GM12878 (cell line): ENCODE results near the gene STYXL1. TPM values are rescaled to one million over a fixed set of nuclear protein-coding genes. Genes with fewer than 3 reads are reported as not detected.

Source experiments
- ATAC-seq: fragments of 200-7000 bp; cut with Tn5 transposase; 3 replicates; pipeline ENCODE4 v1.9.1; 2020; ENCODE audit warnings: mild to moderate bottlenecking, moderate library complexity
- BruUV-seq: library from RNA; stranded (reverse); fragments of 400-500 nt; replicated peaks from 2 replicates; lab custom pipeline; 2021; lab: Mats Ljungman, UMichigan
- CTCF ChIA-PET: fragments of 300-600 bp; sonication (Branson Sonifier 250); formaldehyde crosslinking; extraction: SDS; loops from one replicate; lab custom pipeline; 2021; ENCODE audit warnings: inconsistent platforms; lab: Yijun Ruan, JAX
- POLR2A ChIA-PET: fragments of 350-600 bp; formaldehyde crosslinking; extraction: SDS; loops from one replicate; lab custom pipeline; 2021; ENCODE audit warnings: inconsistent platforms; lab: Charles Lee
- RAD21 ChIA-PET: fragments of 300-600 bp; sonication (Branson Sonifier 250); formaldehyde crosslinking; loops from one replicate; lab custom pipeline; 2023; ENCODE audit warnings: antibody characterized with exemption; ENCODE audit not compliant: unreplicated experiment; lab: Charles Lee
- SMC1A ChIA-PET: fragments of 300-600 bp; sonication (Branson Sonifier 250); formaldehyde crosslinking; loops from one replicate; lab custom pipeline; 2023; ENCODE audit not compliant: unreplicated experiment, uncharacterized antibody; lab: Charles Lee
- DNase-seq: peaks from one replicate; pipeline ENCODE4 v3.0.0-alpha.2; 2011; ENCODE audit warnings: low read depth, low spot score
- FAIRE-seq: peaks from 3 replicates; lab custom pipeline; 2011; peaks lifted over from hg19 to GRCh38; lab: Jason Lieb, UNC
- H2AFZ ChIP-seq: 2 replicates; pipeline ENCODE4 v1.6.0; 2011; ENCODE audit warnings: low read depth, low read length, control low read depth; ENCODE audit not compliant: control insufficient read depth
- H3K27ac ChIP-seq: 2 replicates; pipeline ENCODE4 v1.5.1; 2011; ENCODE audit warnings: control low read depth; ENCODE audit not compliant: control insufficient read depth, insufficient read depth
- H3K27me3 ChIP-seq, 2 experiments: replicated peaks in 1 of 2; 2 replicates each; pipeline versions ENCODE4 v1.6.0 to v1.6.1; 2011; ENCODE audit warnings: low read length in 1 of 2; ENCODE audit not compliant: control insufficient read depth in 2 of 2, insufficient read depth in 2 of 2
- H3K36me3 ChIP-seq, 2 experiments: 2 replicates each; pipeline ENCODE4 v1.5.1; 2011; ENCODE audit warnings: low read length in 1 of 2; ENCODE audit not compliant: control insufficient read depth in 2 of 2, insufficient read depth in 2 of 2
- H3K4me1 ChIP-seq: 2 replicates; pipeline ENCODE4 v1.6.1; 2011; ENCODE audit warnings: mild to moderate bottlenecking, low read length, moderate library complexity, mixed read lengths; ENCODE audit not compliant: control insufficient read depth, insufficient read depth
- H3K4me2 ChIP-seq: 2 replicates; pipeline ENCODE4 v1.6.0; 2011; ENCODE audit warnings: control low read depth; ENCODE audit not compliant: control insufficient read depth, insufficient read depth
- H3K4me3 ChIP-seq: fragments of 200-600 bp; sonication (generic); 2 replicates; pipeline ENCODE4 v1.5.1; 2016
- H3K79me2 ChIP-seq: 2 replicates; pipeline ENCODE4 v1.6.0; 2011; ENCODE audit warnings: low read length; ENCODE audit not compliant: control insufficient read depth, insufficient read depth
- H3K9ac ChIP-seq: 2 replicates; pipeline ENCODE4 v1.8.0; 2011; ENCODE audit warnings: low read length, control low read depth, mixed read lengths; ENCODE audit not compliant: control insufficient read depth, insufficient read depth
- H3K9me3 ChIP-seq: replicated peaks from 3 replicates; pipeline ENCODE4 v1.5.1; 2011; ENCODE audit warnings: mild to moderate bottlenecking, low read length; ENCODE audit not compliant: control insufficient read depth, insufficient read depth
- H4K20me1 ChIP-seq: 2 replicates; pipeline ENCODE4 v1.6.0; 2011; ENCODE audit not compliant: control insufficient read depth, insufficient read depth
- BCL3 ChIP-seq: IDR thresholded peaks from 2 replicates; pipeline ENCODE4 v1.6.1; 2011; ENCODE audit warnings: borderline replicate concordance, low read depth, mild to moderate bottlenecking, moderate library complexity, low read length; ENCODE audit not compliant: insufficient read depth, poor library complexity, severe bottlenecking
- CHD1 ChIP-seq: IDR thresholded peaks from 2 replicates; pipeline ENCODE4 v1.6.1; 2012; ENCODE audit warnings: low read depth, low read length, improper control_type of control experiment
- EP300 ChIP-seq, 2 experiments: fragments of 150-350 bp in 1 of 2; IDR thresholded peaks; 2 replicates each; pipeline ENCODE4 v1.6.1; 2011 to 2012; ENCODE audit warnings: low read depth in 2 of 2, low read length in 2 of 2, borderline replicate concordance in 1 of 2, improper control_type of control experiment in 1 of 2, inconsistent platforms in 1 of 2; ENCODE audit not compliant: control insufficient read depth in 1 of 2
- ETV6 ChIP-seq, 2 experiments: fragments of 450-650 bp in 1 of 2; IDR thresholded peaks in 1 of 2; conservative IDR thresholded peaks in 1 of 2; 2 replicates each; pipeline ENCODE4 v1.6.1; 2014; ENCODE audit warnings: antibody characterized with exemption in 1 of 2, borderline replicate concordance in 1 of 2, low read depth in 1 of 2, mild to moderate bottlenecking in 1 of 2, moderate library complexity in 1 of 2
- IRF4 ChIP-seq: IDR thresholded peaks from 2 replicates; pipeline ENCODE4 v1.6.1; 2011; ENCODE audit warnings: low read depth, low read length
- KAT2A ChIP-seq: conservative IDR thresholded peaks from 2 replicates; pipeline ENCODE4 v1.6.1; 2011; ENCODE audit warnings: low read depth, low read length; ENCODE audit not compliant: control insufficient read depth
- MAX ChIP-seq: IDR thresholded peaks from 2 replicates; pipeline ENCODE4 v1.6.1; 2012; ENCODE audit warnings: low read depth, low read length, improper control_type of control experiment
- NR2C1 ChIP-seq: fragments of 450-650 bp; IDR thresholded peaks from 2 replicates; pipeline ENCODE4 v1.6.1; 2017; ENCODE audit warnings: antibody characterized with exemption, mild to moderate bottlenecking, moderate library complexity
- RB1 ChIP-seq: fragments of 450-650 bp; formaldehyde crosslinking; IDR thresholded peaks from 2 replicates; pipeline ENCODE4 v1.6.1; 2017; ENCODE audit warnings: mild to moderate bottlenecking, borderline replicate concordance
- RCOR1 ChIP-seq: conservative IDR thresholded peaks from 2 replicates; pipeline ENCODE4 v1.6.1; 2012; ENCODE audit warnings: low read depth, low read length, improper control_type of control experiment
- SIN3A ChIP-seq: IDR thresholded peaks from 2 replicates; pipeline ENCODE4 v1.6.1; 2012; ENCODE audit warnings: low read depth, low read length, improper control_type of control experiment
- SMAD1 ChIP-seq: fragments of 450-650 bp; IDR thresholded peaks from 2 replicates; pipeline ENCODE4 v1.6.1; 2018; ENCODE audit warnings: mild to moderate bottlenecking, low read depth; ENCODE audit not compliant: partially characterized antibody
- SREBF1 ChIP-seq: IDR thresholded peaks from 2 replicates; pipeline ENCODE4 v1.6.1; 2012; ENCODE audit warnings: mild to moderate bottlenecking, low read length
- SUPT20H ChIP-seq: IDR thresholded peaks from 2 replicates; pipeline ENCODE4 v1.6.1; 2011; ENCODE audit warnings: low read depth, mild to moderate bottlenecking, low read length, moderate library complexity, borderline replicate concordance; ENCODE audit not compliant: control insufficient read depth
- SUZ12 ChIP-seq: fragments of 200-600 bp; sonication (generic); IDR thresholded peaks from one replicate; pipeline ENCODE4 v1.6.1; 2018; ENCODE audit warnings: antibody characterized with exemption, mild to moderate bottlenecking; ENCODE audit not compliant: unreplicated experiment
- ZNF384 ChIP-seq: IDR thresholded peaks from 2 replicates; pipeline ENCODE4 v1.6.1; 2012; ENCODE audit warnings: low read depth, mild to moderate bottlenecking, low read length, improper control_type of control experiment, borderline replicate concordance
- ZZZ3 ChIP-seq: IDR thresholded peaks from 2 replicates; pipeline ENCODE4 v1.6.1; 2011; ENCODE audit warnings: low read depth; ENCODE audit not compliant: control insufficient read depth, insufficient read length
- WGBS: methylation state at CpG from one replicate; pipeline ENCODE4 v1.1.6; 2016; ENCODE audit warnings: low lambda C conversion rate; ENCODE audit not compliant: insufficient replicate concordance, insufficient coverage; ENCODE audit errors: missing lambda C conversion rate; 5-methylcytosine and 5-hydroxymethylcytosine counted together
- in situ Hi-C: fragments of 300-500 bp; cut with MboI; formaldehyde crosslinking; loops from 9 replicates; pipeline ENCODE4 v1.14.3; 2018; ENCODE audit warnings: mixed read lengths
- intact Hi-C: fragments of 100-400 bp; cut with micrococcal nuclease; formaldehyde crosslinking; loops from one replicate; pipeline ENCODE4 v1.14.2; 2022; ENCODE audit not compliant: unreplicated experiment
- polyA plus RNA-seq, 11 experiments: library from polyadenylated mRNA; depleted of rRNA in 4 of 11; unstranded in 6 of 11; stranded (reverse) in 5 of 11; fragments of >200 nt; fragmentation: Nextera tagmentation in 4 of 11; fragmentation: Illumina TruSeq in 1 of 11; extraction: Ambion mirVana in 4 of 11; extraction: Trizol in 1 of 11; gene quantifications; 1 replicate in 1 of 11; 2 replicates in 10 of 11; pipeline versions ENCODE4 v1.2.1 to v1.2.3, GENCODE V29; 2011 to 2016; ENCODE audit warnings: inconsistent platforms in 2 of 11, missing spikeins in 2 of 11, low read depth in 1 of 11
- total RNA-seq, 4 experiments: library from RNA; depleted of rRNA in 3 of 4; stranded (reverse); fragments of >200 nt in 3 of 4; fragmentation: Illumina TruSeq in 1 of 4; extraction: Trizol in 1 of 4; gene quantifications; 2 replicates each; pipeline versions ENCODE4 v1.2.1 to v1.2.3, GENCODE V29; 2013 to 2021
- TF ChIP-seq, protein P1 (sequence below): IDR thresholded peaks from 2 replicates; pipeline ENCODE4 v1.6.1; 2012; ENCODE audit warnings: low read length, inconsistent platforms
- TF ChIP-seq, protein P2 (sequence below): IDR thresholded peaks from 2 replicates; pipeline ENCODE4 v1.6.1; 2011; ENCODE audit warnings: borderline replicate concordance, low read depth, mild to moderate bottlenecking, moderate library complexity, mixed read lengths, low read length; ENCODE audit not compliant: insufficient read depth; ENCODE audit errors: extremely low read length

Gene STYXL1
- total and polyA plus RNA-seq, 10 of the 15 experiments (the other 5 are each of a cell fraction or from before 2014, with no cell fraction given), result 18.4 to 65.9 (median 40.7) TPM

GRCh38 chr7:76080204-76080603 lies 32.4 kb upstream of the STYXL1 start:
- CTCF ChIA-PET, result interaction anchor here (0.8 kb wide), 1 partner anchor 10 kb away, joined by 3 read pairs; no protein-coding TSS in a partner anchor
- H4K20me1 ChIP-seq, result no peaks in the 10 kb centered on the region
- H3K36me3 ChIP-seq, result no peaks in the 10 kb centered on the region
- ATAC-seq, result no peak
- WGBS, result 69% methylated on average over 5 of the region's 5 CpGs
- POLR2A ChIA-PET, result no interaction called here
- SMC1A ChIA-PET, result no interaction called here
- in situ Hi-C loops (no loop called here), intact Hi-C loops (no loop called here)
- H3K9me3 ChIP-seq, result no peaks in the 10 kb centered on the region
- H2AFZ ChIP-seq, result no peak overlapping the region
- no peak overlapping the region for H3K4me2 ChIP-seq
- no peak for FAIRE-seq
- TF ChIP-seq, protein P1, sequence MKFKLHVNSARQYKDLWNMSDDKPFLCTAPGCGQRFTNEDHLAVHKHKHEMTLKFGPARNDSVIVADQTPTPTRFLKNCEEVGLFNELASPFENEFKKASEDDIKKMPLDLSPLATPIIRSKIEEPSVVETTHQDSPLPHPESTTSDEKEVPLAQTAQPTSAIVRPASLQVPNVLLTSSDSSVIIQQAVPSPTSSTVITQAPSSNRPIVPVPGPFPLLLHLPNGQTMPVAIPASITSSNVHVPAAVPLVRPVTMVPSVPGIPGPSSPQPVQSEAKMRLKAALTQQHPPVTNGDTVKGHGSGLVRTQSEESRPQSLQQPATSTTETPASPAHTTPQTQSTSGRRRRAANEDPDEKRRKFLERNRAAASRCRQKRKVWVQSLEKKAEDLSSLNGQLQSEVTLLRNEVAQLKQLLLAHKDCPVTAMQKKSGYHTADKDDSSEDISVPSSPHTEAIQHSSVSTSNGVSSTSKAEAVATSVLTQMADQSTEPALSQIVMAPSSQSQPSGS, result no peak
- TF ChIP-seq EP300 (IDR thresholded peaks at IDR 0.05; ENCODE audit: borderline replicate concordance in 1 of 2, control insufficient read depth in 1 of 2, low read depth in 2 of 2, low read length in 2 of 2) (no peak), SUZ12 (no peak), ETV6 (conservative IDR thresholded peaks at IDR 0.05 in 1 of 2, IDR thresholded peaks at IDR 0.05 in 1 of 2; ENCODE audit: borderline replicate concordance in 1 of 2, low read depth in 1 of 2) (no peak), NR2C1 (no peak), SUPT20H (no peak), KAT2A (no peak), SIN3A (no peak), BCL3 (no peak), RCOR1 (no peak), RB1 (no peak), ZNF384 (no peak), CHD1 (no peak), ZZZ3 (no peak), SMAD1 (no peak), MAX (no peak), SREBF1 (no peak), IRF4 (no peak)
- TF ChIP-seq, protein P2, sequence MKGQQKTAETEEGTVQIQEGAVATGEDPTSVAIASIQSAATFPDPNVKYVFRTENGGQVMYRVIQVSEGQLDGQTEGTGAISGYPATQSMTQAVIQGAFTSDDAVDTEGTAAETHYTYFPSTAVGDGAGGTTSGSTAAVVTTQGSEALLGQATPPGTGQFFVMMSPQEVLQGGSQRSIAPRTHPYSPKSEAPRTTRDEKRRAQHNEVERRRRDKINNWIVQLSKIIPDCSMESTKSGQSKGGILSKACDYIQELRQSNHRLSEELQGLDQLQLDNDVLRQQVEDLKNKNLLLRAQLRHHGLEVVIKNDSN, result no peak
- no peak overlapping the region for H3K27ac ChIP-seq
- no peaks in the 10 kb centered on the region for H3K79me2 ChIP-seq
- H3K27me3 ChIP-seq, result no peaks in the 10 kb centered on the region
- H3K4me3 ChIP-seq, result no peak overlapping the region
- no peak for DNase-seq
- RAD21 ChIA-PET, result no interaction called here
- BruUV-seq, result no TSS peak
- no peaks in the 10 kb centered on the region for H3K4me1 ChIP-seq
- H3K9ac ChIP-seq, result no peak overlapping the region
